Measurements from ENCODE around the gene IQSEC1. TPM values are rescaled to one million over a fixed set of nuclear protein-coding genes. Genes with fewer than 3 reads are reported as not detected.

Gene IQSEC1
- total and polyA plus RNA-seq, 9 of the 15 experiments (the other 6 are each of a cell fraction or from before 2014, with no cell fraction given) = 0.56 to 39.0 (median 6.8) TPM

GRCh38 chr3:13110678-13111116 lies 37.5 kb upstream of the IQSEC1 start (continued):
- TF ChIP-seq MAFK (IDR thresholded peaks at IDR 0.05; ENCODE audit: low read length) (no peak), FOXM1 (IDR thresholded peaks at IDR 0.05; ENCODE audit: low read depth) (no peak), FOXM1 (CRISPR knock-in tag; IDR thresholded peaks at IDR 0.05; ENCODE audit: low read depth) (no peak), MYC (IDR thresholded peaks at IDR 0.05; ENCODE audit: low read depth, low read length) (no peak), MYC (CRISPR knock-in tag; IDR thresholded peaks at IDR 0.05; ENCODE audit: borderline replicate concordance, low read depth) (no peak)

DNA sequence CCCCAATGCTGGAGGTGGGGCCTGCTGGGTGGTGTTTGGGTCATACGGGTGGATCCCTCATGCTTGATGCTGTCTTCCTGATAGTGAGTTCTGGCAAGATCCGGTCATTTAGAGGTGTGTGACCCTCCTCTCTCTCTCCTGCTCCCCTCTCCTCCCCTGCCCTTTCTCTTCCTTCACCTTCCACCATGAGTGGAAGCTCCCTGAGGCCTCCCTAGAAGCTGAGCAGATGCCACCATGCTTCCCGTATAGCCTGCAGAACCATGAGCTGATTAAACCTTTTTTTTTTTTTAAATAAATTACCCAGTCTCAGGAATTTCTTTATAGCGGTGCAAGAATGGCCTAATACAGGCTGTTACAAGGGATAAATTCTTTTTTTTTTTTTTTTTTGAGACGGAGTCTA lies 36.3 kb upstream of the IQSEC1 start:
- Histone ChIP-seq H3K9me3 (replicated peaks; ENCODE audit: control insufficient read depth, insufficient read depth, low read depth, low read length) (no peaks in the 10 kb centered on the region; the same call in 1 of the 2 replicates), H3K79me2 (ENCODE audit: control insufficient read depth, insufficient read depth, low read length) (no peaks in the 10 kb centered on the region), H3K9me1 (ENCODE audit: control insufficient read depth, insufficient read depth, low read length) (no peaks in the 10 kb centered on the region), H3K4me1 (replicated peaks in 1 of 2; ENCODE audit: control insufficient read depth in 2 of 2, insufficient read depth in 2 of 2, low read length in 2 of 2) (peaks cover 0 to 8% of the 10 kb centered on the region in 2 experiments; a peak in 1 of 5 replicates), H2AFZ (ENCODE audit: low read depth, low read length) (no peak overlapping the region), H3K27me3 (ENCODE audit: control insufficient read depth in 2 of 2, insufficient read depth in 2 of 2, low read length in 2 of 2) (peaks cover 59 to 90% of the 10 kb centered on the region in 2 experiments), H3K4me3 (no peak overlapping the region), H3K27ac (ENCODE audit: extremely low read depth, low read depth, low read length) (no peak overlapping the region), H3K4me2 (ENCODE audit: insufficient read depth, low read length) (no peak overlapping the region), H3K9ac (ENCODE audit: insufficient read depth in 1 of 2, low read depth in 2 of 2, low read length in 2 of 2) (no peak overlapping the region), H3K36me3 (ENCODE audit: control insufficient read depth, insufficient read depth, low read length) (no peaks in the 10 kb centered on the region), H4K20me1 (replicated peaks; ENCODE audit: control insufficient read depth, insufficient read depth, low read length) (0 out of 2 replicates have a peak, but pooled peaks cover 9% of the 10 kb centered on the region)
- ChIA-PET POLR2A (interaction anchor here (0.7 kb wide), 1 partner anchor 309 kb away, joined by 3 read pairs; no protein-coding TSS in a partner anchor), CTCF (ENCODE audit: low intra/inter-chr PET ratio) (no interaction called here)
- no TSS peak for BruUV-seq (replicated peaks)
- in situ Hi-C loops (cut with MboI) (no loop called here), intact Hi-C loops (cut with micrococcal nuclease) (no loop called here)
- ATAC-seq (no peak), DNase-seq (ENCODE audit: extremely low read depth in 1 of 4, low spot score in 3 of 4) (no peak), FAIRE-seq (no peak)
- WGBS (ENCODE audit: insufficient coverage, low coverage, missing lambda C conversion rate) = 2% methylated on average over 5 of the region's 5 CpGs
- TF ChIP-seq ARID4B (CRISPR knock-in tag; IDR thresholded peaks at IDR 0.05) (no peak), HDAC3 (IDR thresholded peaks at IDR 0.05; ENCODE audit: borderline replicate concordance, partially characterized antibody) (no peak), ZNF316 (IDR thresholded peaks at IDR 0.05) (peak; percentile 55)
- TF ChIP-seq, protein P1, sequence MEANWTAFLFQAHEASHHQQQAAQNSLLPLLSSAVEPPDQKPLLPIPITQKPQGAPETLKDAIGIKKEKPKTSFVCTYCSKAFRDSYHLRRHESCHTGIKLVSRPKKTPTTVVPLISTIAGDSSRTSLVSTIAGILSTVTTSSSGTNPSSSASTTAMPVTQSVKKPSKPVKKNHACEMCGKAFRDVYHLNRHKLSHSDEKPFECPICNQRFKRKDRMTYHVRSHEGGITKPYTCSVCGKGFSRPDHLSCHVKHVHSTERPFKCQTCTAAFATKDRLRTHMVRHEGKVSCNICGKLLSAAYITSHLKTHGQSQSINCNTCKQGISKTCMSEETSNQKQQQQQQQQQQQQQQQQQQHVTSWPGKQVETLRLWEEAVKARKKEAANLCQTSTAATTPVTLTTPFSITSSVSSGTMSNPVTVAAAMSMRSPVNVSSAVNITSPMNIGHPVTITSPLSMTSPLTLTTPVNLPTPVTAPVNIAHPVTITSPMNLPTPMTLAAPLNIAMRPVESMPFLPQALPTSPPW (CRISPR knock-in tag; IDR thresholded peaks at IDR 0.05) = no peak
- TF ChIP-seq, protein P2, sequence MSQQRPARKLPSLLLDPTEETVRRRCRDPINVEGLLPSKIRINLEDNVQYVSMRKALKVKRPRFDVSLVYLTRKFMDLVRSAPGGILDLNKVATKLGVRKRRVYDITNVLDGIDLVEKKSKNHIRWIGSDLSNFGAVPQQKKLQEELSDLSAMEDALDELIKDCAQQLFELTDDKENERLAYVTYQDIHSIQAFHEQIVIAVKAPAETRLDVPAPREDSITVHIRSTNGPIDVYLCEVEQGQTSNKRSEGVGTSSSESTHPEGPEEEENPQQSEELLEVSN (IDR thresholded peaks at IDR 0.05; ENCODE audit: borderline replicate concordance in 1 of 2, extremely low read depth in 1 of 2, insufficient read depth in 1 of 2, insufficient read length in 1 of 2, low read depth in 1 of 2, low read length in 1 of 2, poor library complexity in 1 of 2, severe bottlenecking in 1 of 2) = no peak
